Measurements from ENCODE around the gene PARP14.
"Not testable (repeated sequence)": the region's sequence is repeated elsewhere in the genome, so short reads cannot be mapped to it uniquely, and the experiment has no call there.

Gene PARP14

DNA sequence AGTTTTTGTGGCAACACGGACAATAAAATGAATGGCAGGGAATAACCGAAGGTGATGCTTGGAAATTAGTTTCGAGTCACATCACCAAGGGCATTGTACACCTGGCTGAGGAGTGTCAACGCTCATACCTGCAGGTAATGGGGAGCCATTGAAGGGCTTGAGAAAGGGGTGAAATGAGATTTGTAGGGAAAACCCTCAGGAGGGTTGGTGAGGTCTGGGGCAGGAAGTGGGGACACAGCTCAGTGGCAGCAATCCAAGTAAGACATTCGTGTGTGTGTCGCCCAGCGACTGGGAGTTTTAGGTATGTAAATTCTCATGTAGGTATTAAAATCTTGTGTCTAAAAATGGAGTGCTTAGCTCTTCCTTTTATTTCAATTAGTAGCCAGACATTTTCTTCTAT lies 14.3 kb downstream of the PARP14 start:
- DNase-seq (ENCODE audit: extremely low spot score), result no peak
- POLR2A ChIA-PET, result no interaction called here
- TF ChIP-seq FOXM1 (IDR thresholded peaks at IDR 0.05; ENCODE audit: borderline replicate concordance) (no peak), ARNT (IDR thresholded peaks at IDR 0.05) (no peak), L3MBTL2 (conservative IDR thresholded peaks at IDR 0.05) (no peak), LEF1 (IDR thresholded peaks at IDR 0.05; ENCODE audit: borderline replicate concordance) (no peak), CTBP1 (IDR thresholded peaks at IDR 0.05; ENCODE audit: borderline replicate concordance) (no peak)
- CTCF ChIA-PET, result interaction anchor here (0.6 kb wide), 1 partner anchor 69 kb away, joined by 3 read pairs; no protein-coding TSS in a partner anchor

- POLR2A ChIA-PET, result no interaction called here
- DNase-seq (ENCODE audit: extremely low spot score), result no peak
- no peak for TF ChIP-seq CTBP1 (IDR thresholded peaks at IDR 0.05; ENCODE audit: borderline replicate concordance)
- no peak for TF ChIP-seq ELF4 (IDR thresholded peaks at IDR 0.05)
- no peak for TF ChIP-seq BHLHE40 (IDR thresholded peaks at IDR 0.05; ENCODE audit: borderline replicate concordance)
- no peak for TF ChIP-seq PKNOX1 (IDR thresholded peaks at IDR 0.05)
- TF ChIP-seq SUZ12 (IDR thresholded peaks at IDR 0.05), result no peak
- TF ChIP-seq TARDBP (IDR thresholded peaks at IDR 0.05), result no peak
- TF ChIP-seq LEF1 (IDR thresholded peaks at IDR 0.05; ENCODE audit: borderline replicate concordance), result no peak
- TF ChIP-seq SP1 (IDR thresholded peaks at IDR 0.05), result no peak
- no peak for TF ChIP-seq HDGF (IDR thresholded peaks at IDR 0.05; ENCODE audit: borderline replicate concordance)
- TF ChIP-seq L3MBTL2 (conservative IDR thresholded peaks at IDR 0.05), result no peak
- no peak for TF ChIP-seq FOXA1 (IDR thresholded peaks at IDR 0.05)
- TF ChIP-seq FOXK2 (IDR thresholded peaks at IDR 0.05), result no peak
- no peak for TF ChIP-seq ZNF384 (IDR thresholded peaks at IDR 0.05)
- TF ChIP-seq ARNT (IDR thresholded peaks at IDR 0.05), result no peak
- no peak for TF ChIP-seq NFRKB (IDR thresholded peaks at IDR 0.05)
- TF ChIP-seq FOXM1 (IDR thresholded peaks at IDR 0.05; ENCODE audit: borderline replicate concordance), result no peak
- CTCF ChIA-PET, result no interaction called here
These were observed 15.4 kb downstream of the PARP14 start for GRCh38 chr3:122695927-122696561.

- POLR2A ChIA-PET, result no interaction called here
- no peak for DNase-seq (ENCODE audit: extremely low spot score)
- no peak for TF ChIP-seq SUZ12 (IDR thresholded peaks at IDR 0.05)
- TF ChIP-seq BHLHE40 (IDR thresholded peaks at IDR 0.05; ENCODE audit: borderline replicate concordance), result no peak
- TF ChIP-seq NFRKB (IDR thresholded peaks at IDR 0.05), result no peak
- no peak for TF ChIP-seq FOXK2 (IDR thresholded peaks at IDR 0.05)
- CTCF ChIA-PET, result no interaction called here
These were observed 17.4 kb downstream of the PARP14 start for GRCh38 chr3:122697952-122698620.

DNA sequence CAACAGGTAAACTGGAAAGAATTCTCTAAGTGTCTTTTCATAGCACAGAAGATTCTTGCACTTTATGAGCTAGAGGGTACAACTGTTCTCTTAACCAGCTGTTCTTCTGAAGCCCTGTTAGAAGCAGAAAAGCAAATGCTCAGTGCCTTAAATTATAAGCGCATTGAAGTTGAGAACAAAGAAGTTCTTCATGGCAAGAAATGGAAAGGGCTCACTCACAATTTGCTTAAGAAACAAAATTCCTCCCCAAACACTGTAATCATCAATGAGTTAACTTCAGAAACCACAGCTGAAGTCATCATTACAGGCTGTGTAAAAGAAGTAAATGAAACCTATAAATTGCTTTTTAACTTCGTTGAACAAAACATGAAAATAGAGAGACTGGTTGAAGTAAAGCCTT lies 19.6 kb downstream of the PARP14 start:
- ChIA-PET POLR2A (no interaction called here), CTCF (no interaction called here)
- TF ChIP-seq TARDBP (IDR thresholded peaks at IDR 0.05) (no peak), BHLHE40 (IDR thresholded peaks at IDR 0.05; ENCODE audit: borderline replicate concordance) (no peak), SP1 (IDR thresholded peaks at IDR 0.05) (no peak), ARNT (IDR thresholded peaks at IDR 0.05) (no peak), FOXK2 (IDR thresholded peaks at IDR 0.05) (no peak), HDGF (IDR thresholded peaks at IDR 0.05; ENCODE audit: borderline replicate concordance) (no peak), LEF1 (IDR thresholded peaks at IDR 0.05; ENCODE audit: borderline replicate concordance) (no peak), FOXM1 (IDR thresholded peaks at IDR 0.05; ENCODE audit: borderline replicate concordance) (no peak), L3MBTL2 (conservative IDR thresholded peaks at IDR 0.05) (no peak), FOXA1 (IDR thresholded peaks at IDR 0.05) (no peak), NFRKB (IDR thresholded peaks at IDR 0.05) (no peak), SUZ12 (IDR thresholded peaks at IDR 0.05) (no peak), ZNF384 (IDR thresholded peaks at IDR 0.05) (no peak), CTBP1 (IDR thresholded peaks at IDR 0.05; ENCODE audit: borderline replicate concordance) (no peak), PKNOX1 (IDR thresholded peaks at IDR 0.05) (no peak)
- no peak for DNase-seq (ENCODE audit: extremely low spot score)

DNA sequence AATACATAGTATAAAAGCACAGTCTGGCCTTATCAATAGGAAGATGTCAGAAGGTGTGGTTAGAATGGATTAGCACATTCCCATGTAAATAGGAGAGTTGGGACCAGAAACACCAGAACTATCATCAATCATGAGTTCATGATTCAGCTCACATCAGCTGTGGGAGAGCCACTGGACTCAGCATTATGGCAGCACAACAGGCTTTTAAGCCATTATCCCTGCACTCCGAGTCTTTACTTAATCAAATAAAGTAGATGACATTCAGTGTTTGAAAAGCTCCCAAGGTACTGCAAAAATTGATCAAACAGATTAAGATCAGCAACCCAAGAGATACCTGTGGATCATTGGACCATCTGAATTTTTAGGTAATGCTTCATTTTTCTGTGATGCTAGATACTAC lies 24.7 kb downstream of the PARP14 start:
- no peak for DNase-seq (ENCODE audit: extremely low spot score)
- TF ChIP-seq L3MBTL2 (conservative IDR thresholded peaks at IDR 0.05) (no peak), CTBP1 (IDR thresholded peaks at IDR 0.05; ENCODE audit: borderline replicate concordance) (no peak), ZNF384 (IDR thresholded peaks at IDR 0.05) (no peak), BHLHE40 (IDR thresholded peaks at IDR 0.05; ENCODE audit: borderline replicate concordance) (no peak), SP1 (IDR thresholded peaks at IDR 0.05) (no peak), NFRKB (IDR thresholded peaks at IDR 0.05) (no peak), FOXA1 (IDR thresholded peaks at IDR 0.05) (no peak), LEF1 (IDR thresholded peaks at IDR 0.05; ENCODE audit: borderline replicate concordance) (no peak), PKNOX1 (IDR thresholded peaks at IDR 0.05) (no peak), SUZ12 (IDR thresholded peaks at IDR 0.05) (no peak), HDGF (IDR thresholded peaks at IDR 0.05; ENCODE audit: borderline replicate concordance) (no peak), FOXK2 (IDR thresholded peaks at IDR 0.05) (no peak), ELF4 (IDR thresholded peaks at IDR 0.05) (no peak), ARNT (IDR thresholded peaks at IDR 0.05) (no peak), FOXM1 (IDR thresholded peaks at IDR 0.05; ENCODE audit: borderline replicate concordance) (no peak)
- ChIA-PET CTCF (interaction anchor here (0.8 kb wide), 1 partner anchor 230 kb away, joined by 3 read pairs; no protein-coding TSS in a partner anchor), POLR2A (no interaction called here)

DNA sequence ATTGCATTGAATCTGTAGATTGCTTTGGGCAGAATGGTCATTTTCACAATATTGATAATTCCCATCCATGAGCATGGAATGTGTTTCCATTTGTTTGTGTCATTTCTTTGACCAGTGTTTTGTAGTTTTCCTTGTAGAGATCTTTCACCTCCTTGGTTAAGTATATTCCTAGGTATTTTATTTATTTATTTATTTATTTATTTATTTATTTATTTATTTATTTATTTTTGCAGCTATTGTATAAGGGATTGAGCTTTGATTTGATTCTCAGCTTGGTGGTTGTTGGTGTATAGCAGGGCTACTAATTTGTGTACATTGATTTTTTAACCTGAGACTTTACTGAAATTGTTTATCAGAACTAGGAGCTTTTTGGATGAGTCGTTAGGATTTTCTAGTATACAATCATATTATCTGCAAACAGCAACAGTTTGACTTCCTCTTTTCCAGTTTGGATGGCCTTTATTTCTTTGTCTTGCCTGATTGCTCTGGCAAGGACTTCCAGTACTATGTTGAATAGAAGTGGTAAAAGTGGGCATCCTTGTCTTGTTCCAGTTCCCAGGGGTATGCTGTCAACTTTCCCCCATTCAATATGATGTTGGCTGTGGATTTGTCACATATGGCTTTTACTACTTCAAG lies 30.1 kb downstream of the PARP14 start:
- CTCF ChIA-PET; DNase-seq (ENCODE audit: extremely low spot score); POLR2A ChIA-PET: not testable (repeated sequence)
